ENCODE measurements around the gene E2F6.
"Not testable (repeated sequence)": the region's sequence is repeated elsewhere in the genome, so short reads cannot be mapped to it uniquely, and the experiment has no call there.

E2F6 gene

GRCh38 chr2:11414372-11415124, 51.4 kb downstream of the E2F6 start:
- DNase-seq (ENCODE audit: low read depth in 2 of 2, low spot score in 1 of 2) = no peak

- no peak for DNase-seq (ENCODE audit: low read depth in 2 of 2, low spot score in 1 of 2)
These were observed 53.5 kb downstream of the E2F6 start for GRCh38 chr2:11412449-11412810.

GRCh38 chr2:11411768-11412448, 54.1 kb downstream of the E2F6 start:
- no peak for DNase-seq (ENCODE audit: low read depth in 2 of 2, low spot score in 1 of 2)

GRCh38 chr2:11411244-11411643, 54.7 kb downstream of the E2F6 start:
- DNase-seq (ENCODE audit: low read depth in 2 of 2, low spot score in 1 of 2) = no peak

GRCh38 chr2:11410101-11410500, 55.9 kb downstream of the E2F6 start:
- no peak for DNase-seq (ENCODE audit: low read depth in 2 of 2, low spot score in 1 of 2)

- no peak for DNase-seq (ENCODE audit: low read depth in 2 of 2, low spot score in 1 of 2)
These were observed 56.4 kb downstream of the E2F6 start for GRCh38 chr2:11409572-11409959.

- no peak for DNase-seq (ENCODE audit: low read depth in 2 of 2, low spot score in 1 of 2)
These were observed 56.9 kb downstream of the E2F6 start for GRCh38 chr2:11408959-11409571.

GRCh38 chr2:11407413-11407812, 58.5 kb downstream of the E2F6 start:
- no peak for DNase-seq (ENCODE audit: low read depth in 2 of 2, low spot score in 1 of 2)

GRCh38 chr2:11406958-11407381, 59.0 kb downstream of the E2F6 start:
- no peak for DNase-seq (ENCODE audit: low read depth in 2 of 2, low spot score in 1 of 2)

GRCh38 chr2:11406267-11406957, 59.5 kb downstream of the E2F6 start:
- DNase-seq (ENCODE audit: low read depth in 2 of 2, low spot score in 1 of 2) = no peak

- no peak for DNase-seq (ENCODE audit: low read depth in 2 of 2, low spot score in 1 of 2)
These were observed 60.2 kb downstream of the E2F6 start for GRCh38 chr2:11405599-11406266.

- not testable (repeated sequence) for DNase-seq (ENCODE audit: low read depth in 2 of 2, low spot score in 1 of 2)
These were observed 60.9 kb downstream of the E2F6 start for GRCh38 chr2:11405074-11405406.

GRCh38 chr2:11404376-11405073, 61.4 kb downstream of the E2F6 start:
- no peak for DNase-seq (ENCODE audit: low read depth in 2 of 2, low spot score in 1 of 2)

GRCh38 chr2:11402436-11402835, 63.5 kb downstream of the E2F6 start:
- DNase-seq (ENCODE audit: low read depth in 2 of 2, low spot score in 1 of 2) = no peak

- no peak for DNase-seq (ENCODE audit: low read depth in 2 of 2, low spot score in 1 of 2)
These were observed 66.6 kb downstream of the E2F6 start for GRCh38 chr2:11399438-11399762.

GRCh38 chr2:11398750-11399437, 67.1 kb downstream of the E2F6 start:
- no peak for DNase-seq (ENCODE audit: low read depth in 2 of 2, low spot score in 1 of 2)

- DNase-seq (ENCODE audit: low read depth in 2 of 2, low spot score in 1 of 2) = no peak
These were observed 68.4 kb downstream of the E2F6 start for GRCh38 chr2:11397513-11397912.

GRCh38 chr2:11396467-11397445, 69.2 kb downstream of the E2F6 start:
- no peak for DNase-seq (ENCODE audit: low read depth in 2 of 2, low spot score in 1 of 2)

GRCh38 chr2:11396021-11396420, 69.9 kb downstream of the E2F6 start:
- no peak for DNase-seq (ENCODE audit: low read depth in 2 of 2, low spot score in 1 of 2)

All from stimulated activated CD8-positive, alpha-beta memory T cell treated with anti-CD3 and anti-CD28 coated beads, Interleukin-4, amount 100 ng/mL, for 4 hours (primary cell).